ENCODE results near the gene CUEDC1.

GRCh38 chr17:57889252-57889651 is 66.0 kb downstream of the CUEDC1 start:
- TF ChIP-seq CTCF (IDR thresholded peaks at IDR 0.05) (no peak), POLR2A (IDR thresholded peaks at IDR 0.05) (no peak)

All from lower leg skin (tissue), 3 donors.